ENCODE results near the gene PMVK. TPM values are rescaled to one million over a fixed set of nuclear protein-coding genes. Genes with fewer than 3 reads are reported as not detected.
"Not testable (repeated sequence)": the region's sequence is repeated elsewhere in the genome, so short reads cannot be mapped to it uniquely, and the experiment has no call there.

PMVK gene
- polyA plus RNA-seq (2012; ENCODE audit: missing spikeins) = 72.2 TPM

GRCh38 chr1:154936555-154937084 is at the start of gene PMVK:
TSS of gene PMVK (minus strand) at chr1:154936719. CDS start at chr1:154936685, 34 bp downstream.
- FAIRE-seq = peak; percentile 91
- DNase-seq (ENCODE audit: insufficient read length) = peak; percentile 89
- peak; percentile 91 for TF ChIP-seq POLR2A (IDR thresholded peaks at IDR 0.05; ENCODE audit: low read depth, low read length)
- TF ChIP-seq POLR2AphosphoS5 (IDR thresholded peaks at IDR 0.05; ENCODE audit: low read depth, low read length) = peak; percentile 79
- TF ChIP-seq TAF1 (IDR thresholded peaks at IDR 0.05; ENCODE audit: borderline replicate concordance, low read depth, low read length) = peak; percentile 52; the same call in 1 of the 2 replicates

DNA sequence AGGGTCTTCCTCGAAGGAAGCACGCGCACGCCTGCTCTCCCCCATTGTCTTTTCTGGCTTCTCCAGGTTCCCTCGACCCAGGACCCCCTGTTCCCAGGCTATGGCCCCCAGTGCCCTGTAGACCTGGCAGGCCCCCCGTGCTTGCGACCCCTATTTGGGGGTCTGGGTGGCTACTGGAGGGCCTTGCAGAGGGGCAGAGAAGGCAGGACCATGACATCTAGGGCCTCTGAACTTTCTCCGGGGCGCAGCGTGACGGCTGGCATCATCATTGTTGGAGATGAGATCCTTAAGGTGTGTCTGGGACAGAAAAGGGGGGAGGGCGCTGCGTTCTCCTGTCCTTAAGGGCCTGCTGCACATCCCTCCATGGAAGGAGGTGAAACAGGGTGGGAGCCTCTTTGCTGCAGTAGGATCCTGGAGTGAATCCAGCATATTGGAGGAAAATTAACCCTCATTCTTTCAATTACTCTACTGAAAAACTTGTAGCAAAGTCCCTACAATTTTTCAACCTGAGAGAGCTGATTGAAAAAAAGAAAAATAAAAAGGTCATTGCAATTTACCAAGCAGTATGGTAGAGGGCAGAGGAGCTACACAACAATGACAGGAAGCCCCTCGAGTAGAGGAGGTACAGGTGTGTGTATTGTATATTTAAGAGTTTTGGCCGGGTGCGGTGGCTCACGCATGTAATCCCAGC is 47.4 kb upstream of the PMVK start:
- DNase-seq (ENCODE audit: insufficient read length) (no peak), FAIRE-seq (no peak)
- TF ChIP-seq TAF1 (IDR thresholded peaks at IDR 0.05; ENCODE audit: borderline replicate concordance, low read depth, low read length) = no peak
- TF ChIP-seq POLR2AphosphoS5 (IDR thresholded peaks at IDR 0.05; ENCODE audit: low read depth, low read length) = no peak

DNA sequence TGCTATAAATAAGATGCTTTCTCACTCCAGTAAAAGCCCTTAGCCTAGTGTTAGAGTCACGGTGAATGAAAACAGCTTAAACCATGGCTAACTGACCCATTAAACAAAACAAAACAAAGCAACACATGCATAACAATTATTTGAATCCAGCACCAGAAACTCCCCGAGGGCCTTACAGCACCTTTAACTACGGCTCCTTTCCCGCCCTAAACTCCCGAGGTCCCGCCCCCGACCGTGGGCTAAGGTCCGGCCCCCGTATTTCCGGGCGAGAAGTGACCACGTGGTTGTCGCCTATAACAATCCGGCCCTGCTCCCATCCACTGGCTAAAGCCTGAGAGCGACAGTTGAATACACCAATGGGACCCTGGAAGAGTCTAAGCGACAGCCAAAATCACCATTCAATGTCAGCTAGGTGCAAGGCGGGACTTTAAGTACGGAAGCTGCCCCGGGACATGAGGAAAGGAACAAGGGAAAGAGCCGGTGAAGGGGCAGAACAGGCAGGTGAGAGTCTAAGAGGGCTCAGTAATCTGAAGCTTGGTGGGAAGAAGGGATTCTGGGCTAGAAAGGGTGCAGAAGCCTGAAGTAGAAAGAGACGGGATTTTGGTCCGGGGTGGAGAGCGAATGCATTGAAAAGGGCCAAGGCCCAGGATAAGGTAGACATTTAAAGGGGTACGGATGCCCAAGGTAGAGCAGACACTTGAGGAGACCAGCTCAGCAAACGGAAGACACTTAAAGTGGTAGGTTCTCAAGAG is 46.6 kb upstream of the PMVK start, which contains the start of gene FLAD1:
Gene FLAD1 (plus strand): TSS at position 448 of the 752 bp plus-strand sequence. CDS start 351 bp downstream, outside the sequence.
- FAIRE-seq (peak; percentile 92), DNase-seq (ENCODE audit: insufficient read length) (peak; percentile 99)
- TF ChIP-seq POLR2A (IDR thresholded peaks at IDR 0.05; ENCODE audit: low read depth, low read length) = peak; percentile 84
- TF ChIP-seq TAF1 (IDR thresholded peaks at IDR 0.05; ENCODE audit: borderline replicate concordance, low read depth, low read length) = peak; percentile 35; the same call in 1 of the 2 replicates
- peak; percentile 91 for TF ChIP-seq POLR2AphosphoS5 (IDR thresholded peaks at IDR 0.05; ENCODE audit: low read depth, low read length)

- FAIRE-seq = no peak
- no peak for TF ChIP-seq POLR2A (IDR thresholded peaks at IDR 0.05; ENCODE audit: low read depth, low read length)
- no peak for TF ChIP-seq TAF1 (IDR thresholded peaks at IDR 0.05; ENCODE audit: borderline replicate concordance, low read depth, low read length)
- no peak for TF ChIP-seq POLR2AphosphoS5 (IDR thresholded peaks at IDR 0.05; ENCODE audit: low read depth, low read length)
- no peak for DNase-seq (ENCODE audit: insufficient read length)
These were observed 45.8 kb upstream of the PMVK start for GRCh38 chr1:154982341-154982740.

DNA sequence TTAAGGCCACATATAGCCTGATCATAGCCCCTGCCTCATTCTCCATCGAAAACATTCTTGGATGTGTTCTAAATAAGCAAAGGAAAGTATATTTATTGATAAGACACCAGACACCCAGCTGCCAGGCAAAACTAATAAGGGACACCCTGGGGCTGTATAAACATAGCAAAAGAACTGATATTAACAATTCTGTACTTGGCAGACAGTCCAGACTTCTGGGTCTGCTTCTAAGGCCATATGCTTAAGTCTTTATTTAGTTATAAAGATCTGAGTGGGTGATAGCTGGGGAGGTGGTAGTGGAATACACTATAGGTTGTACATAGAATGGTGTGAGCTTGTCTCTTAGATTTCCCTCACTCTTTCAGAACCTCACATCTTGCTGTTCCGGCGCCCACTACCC is 41.8 kb upstream of the PMVK start:
- DNase-seq (ENCODE audit: insufficient read length) (no peak), FAIRE-seq (no peak)
- TF ChIP-seq TAF1 (IDR thresholded peaks at IDR 0.05; ENCODE audit: borderline replicate concordance, low read depth, low read length) = no peak
- TF ChIP-seq POLR2AphosphoS5 (IDR thresholded peaks at IDR 0.05; ENCODE audit: low read depth, low read length) = no peak
- no peak for TF ChIP-seq POLR2A (IDR thresholded peaks at IDR 0.05; ENCODE audit: low read depth, low read length)

- FAIRE-seq; DNase-seq (ENCODE audit: insufficient read length): not testable (repeated sequence)
These were observed 41.2 kb upstream of the PMVK start for GRCh38 chr1:154977762-154978161.

GRCh38 chr1:154975409-154976059 is 39.0 kb upstream of the PMVK start:
- TF ChIP-seq TAF1 (IDR thresholded peaks at IDR 0.05; ENCODE audit: borderline replicate concordance, low read depth, low read length) (no peak), POLR2AphosphoS5 (IDR thresholded peaks at IDR 0.05; ENCODE audit: low read depth, low read length) (no peak), POLR2A (IDR thresholded peaks at IDR 0.05; ENCODE audit: low read depth, low read length) (no peak)
- DNase-seq (ENCODE audit: insufficient read length) = no peak
- FAIRE-seq = peak; percentile 57

DNA sequence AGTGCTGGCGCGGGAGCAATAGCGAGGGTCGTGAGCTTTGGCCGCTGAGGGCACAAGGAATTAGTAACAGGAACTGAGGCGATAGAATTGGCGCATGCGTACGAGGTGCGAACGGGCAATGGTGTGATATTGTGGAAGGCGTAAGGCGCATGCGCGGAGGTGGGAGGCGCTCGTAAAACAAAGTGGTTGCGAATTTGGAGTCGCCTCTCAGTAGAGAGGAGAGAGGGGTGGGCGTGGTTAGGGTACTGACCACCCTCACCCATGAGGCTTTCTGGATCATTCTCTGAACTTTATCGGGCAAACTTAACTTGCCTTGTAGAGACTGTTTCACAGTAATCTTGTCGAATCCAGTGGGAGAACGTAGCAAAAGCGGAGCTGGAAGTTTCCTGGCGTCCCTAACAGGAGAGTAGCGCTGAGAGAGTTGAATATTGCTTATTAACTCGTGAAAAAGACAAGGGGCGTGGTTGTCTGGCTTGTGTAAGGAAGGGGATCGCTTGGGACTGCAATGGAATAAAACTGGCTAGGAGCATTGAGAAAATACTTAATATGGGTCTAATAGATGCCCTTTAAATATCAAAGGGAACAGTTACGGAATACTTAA is 38.4 kb upstream of the PMVK start:
- DNase-seq (ENCODE audit: insufficient read length) = peak; percentile 76
- TF ChIP-seq TAF1 (IDR thresholded peaks at IDR 0.05; ENCODE audit: borderline replicate concordance, low read depth, low read length) (no peak), POLR2A (IDR thresholded peaks at IDR 0.05; ENCODE audit: low read depth, low read length) (peak; percentile 41; the same call in 1 of the 2 replicates), POLR2AphosphoS5 (IDR thresholded peaks at IDR 0.05; ENCODE audit: low read depth, low read length) (peak; percentile 61; the same call in 1 of the 2 replicates)
- FAIRE-seq = no peak

DNA sequence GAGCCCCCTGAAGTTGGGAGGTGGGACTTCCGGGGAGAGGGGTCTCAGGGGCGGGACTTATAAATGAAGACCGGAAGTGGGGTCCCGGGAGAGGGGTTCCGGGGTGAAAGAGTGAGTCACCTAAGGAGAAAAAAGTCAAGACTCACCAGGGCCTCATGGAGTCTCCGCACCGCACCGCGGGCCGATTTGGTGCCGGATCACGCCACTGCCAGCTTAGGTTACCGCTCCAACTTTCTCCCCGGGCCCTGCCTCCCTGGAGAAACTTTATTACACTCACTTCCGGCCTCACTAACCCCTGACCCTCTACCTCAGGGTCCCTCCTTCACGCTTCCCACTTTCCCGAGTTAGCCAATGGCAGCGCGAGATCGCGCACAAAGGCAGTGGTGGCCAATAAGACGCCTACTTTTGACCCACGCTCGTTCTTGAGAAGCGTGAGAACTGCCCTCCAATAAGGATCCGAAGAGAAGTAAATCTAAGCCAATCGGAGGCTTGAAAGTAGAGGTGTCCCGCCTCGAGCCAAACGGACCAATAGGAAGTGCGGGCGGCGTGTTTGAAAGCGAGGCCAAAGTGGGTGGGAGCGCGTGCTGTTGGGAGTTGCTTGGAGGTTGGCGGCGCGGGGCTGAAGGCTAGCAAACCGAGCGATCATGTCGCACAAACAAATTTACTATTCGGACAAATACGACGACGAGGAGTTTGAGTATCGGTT is 37.7 kb upstream of the PMVK start, which contains the start of gene CKS1B:
Gene CKS1B (plus strand): TSS at position 580 of the 706 bp plus-strand sequence. CDS start 65 bp downstream, at position 645.
- FAIRE-seq = peak; percentile 97
- TF ChIP-seq TAF1 (IDR thresholded peaks at IDR 0.05; ENCODE audit: borderline replicate concordance, low read depth, low read length) (no peak), POLR2AphosphoS5 (IDR thresholded peaks at IDR 0.05; ENCODE audit: low read depth, low read length) (peak; percentile 84), POLR2A (IDR thresholded peaks at IDR 0.05; ENCODE audit: low read depth, low read length) (peak; percentile 78; the same call in 1 of the 2 replicates)
- DNase-seq (ENCODE audit: insufficient read length) = peak; percentile 95

DNA sequence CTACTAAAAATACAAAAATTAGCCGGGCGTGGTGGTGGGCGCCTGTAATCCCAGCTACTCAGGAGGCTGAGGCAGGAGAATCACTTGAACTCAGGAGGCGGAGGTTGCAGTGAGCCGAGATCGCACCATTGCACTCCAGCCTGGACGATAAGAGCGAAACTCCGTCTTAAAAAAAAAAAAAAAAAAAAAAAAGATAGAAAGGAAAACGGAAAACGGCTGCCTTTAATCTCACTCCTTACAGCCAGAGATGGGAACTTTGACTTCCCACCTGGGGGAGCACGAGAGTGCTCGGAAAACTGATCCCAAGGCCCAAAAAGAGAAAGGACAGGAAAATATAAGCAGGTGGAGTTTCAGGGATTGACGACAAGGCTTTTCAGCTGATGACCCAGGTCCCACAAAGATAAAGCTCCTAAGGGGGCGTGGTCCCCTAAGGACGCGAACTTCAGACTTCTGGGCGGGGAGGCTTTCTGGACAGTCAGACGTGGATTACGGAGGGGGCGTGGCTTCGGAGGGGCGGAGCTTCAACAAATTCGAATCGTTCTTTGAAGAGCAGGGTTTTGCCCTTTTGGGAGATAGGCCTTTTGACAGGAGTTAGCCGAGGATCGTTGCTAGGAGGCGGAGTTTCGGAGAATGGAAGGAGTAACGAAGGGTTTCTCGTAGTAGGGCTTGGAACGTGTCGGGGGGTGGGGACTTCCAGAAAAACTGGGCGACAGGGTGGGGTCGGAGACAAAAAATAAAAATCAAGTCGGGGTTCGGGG is 37.0 kb upstream of the PMVK start:
- TF ChIP-seq POLR2A (IDR thresholded peaks at IDR 0.05; ENCODE audit: low read depth, low read length) = peak; percentile 43
- no peak; the same call in 1 of the 2 replicates for TF ChIP-seq POLR2AphosphoS5 (IDR thresholded peaks at IDR 0.05; ENCODE audit: low read depth, low read length)
- FAIRE-seq (peak; percentile 78), DNase-seq (ENCODE audit: insufficient read length) (peak; percentile 79)
